A673 (cell line): ENCODE data around the gene TMPRSS2. TPM values are rescaled to one million over a fixed set of nuclear protein-coding genes. Genes with fewer than 3 reads are reported as not detected.
"Not testable (repeated sequence)": the region's sequence is repeated elsewhere in the genome, so short reads cannot be mapped to it uniquely, and the experiment has no call there.

ENCODE experiments used
- BruUV-seq: library from RNA; stranded (reverse); fragments of 400-500 nt; replicated peaks from 2 replicates; lab custom pipeline; 2021; lab: Mats Ljungman, UMichigan
- CTCF ChIA-PET: fragments of 300-600 bp; sonication (Branson Sonifier 250); formaldehyde crosslinking; loops from one replicate; lab custom pipeline; 2022; ENCODE audit warnings: antibody characterized with exemption; lab: Charles Lee
- POLR2A ChIA-PET: fragments of 300-600 bp; sonication (Branson Sonifier 250); formaldehyde crosslinking; loops from one replicate; lab custom pipeline; 2022; ENCODE audit warnings: antibody characterized with exemption; ENCODE audit not compliant: low non-redundant PET; lab: Charles Lee
- DNase-seq: peaks from one replicate; pipeline ENCODE4 v3.0.0-alpha.2; 2015; ENCODE audit warnings: low spot score
- H3K27ac ChIP-seq: fragments of 200-600 bp; sonication (generic); 2 replicates; pipeline ENCODE4 v1.5.1; 2016; ENCODE audit warnings: mixed run types, low read depth, mild to moderate bottlenecking, mixed read lengths, antibody characterized with exemption, low read length; ENCODE audit not compliant: poor library complexity, severe bottlenecking
- H3K27me3 ChIP-seq: fragments of 200-600 bp; sonication (generic); replicated peaks from 2 replicates; pipeline ENCODE4 v1.6.1; 2017; ENCODE audit warnings: mixed run types, low read depth, mild to moderate bottlenecking, mixed read lengths, antibody characterized with exemption, low read length; ENCODE audit not compliant: insufficient read depth, poor library complexity
- H3K36me3 ChIP-seq: fragments of 200-600 bp; sonication (generic); 2 replicates; pipeline ENCODE4 v1.6.1; 2016; ENCODE audit warnings: mixed run types, mild to moderate bottlenecking, mixed read lengths, antibody characterized with exemption, low read length; ENCODE audit not compliant: insufficient read depth, poor library complexity, severe bottlenecking
- H3K4me1 ChIP-seq: fragments of 200-600 bp; sonication (generic); 2 replicates; pipeline ENCODE4 v1.6.1; 2017; ENCODE audit warnings: mixed run types, mild to moderate bottlenecking, mixed read lengths, antibody characterized with exemption, low read length; ENCODE audit not compliant: insufficient read depth, poor library complexity, severe bottlenecking
- H3K4me3 ChIP-seq: fragments of 200-600 bp; sonication (generic); 2 replicates; pipeline ENCODE4 v1.5.1; 2016; ENCODE audit warnings: low read depth, mixed run types, mild to moderate bottlenecking, mixed read lengths, low read length; ENCODE audit not compliant: poor library complexity, severe bottlenecking
- H3K9me3 ChIP-seq: fragments of 200-600 bp; sonication (generic); 2 replicates; pipeline ENCODE4 v1.6.1; 2016; ENCODE audit warnings: mixed run types, low read depth, mild to moderate bottlenecking, mixed read lengths, antibody characterized with exemption, low read length; ENCODE audit not compliant: poor library complexity, severe bottlenecking
- CTCF ChIP-seq: fragments of 300-800, 200-600 bp; sonication (generic); conservative IDR thresholded peaks from 2 replicates; pipeline ENCODE4 v1.5.1; 2017; ENCODE audit warnings: low read depth, mild to moderate bottlenecking, antibody characterized with exemption, low read length, moderate library complexity, mixed read lengths
- EZH2 ChIP-seq: fragments of 200-600 bp; sonication (generic); IDR thresholded peaks from 2 replicates; pipeline ENCODE4 v1.6.1; 2017; ENCODE audit warnings: borderline replicate concordance, low read depth, mild to moderate bottlenecking, mixed read lengths, antibody characterized with exemption, low read length; ENCODE audit not compliant: poor library complexity, severe bottlenecking
- intact Hi-C: fragments of 100-400 bp; cut with micrococcal nuclease; formaldehyde crosslinking; loops from one replicate; pipeline ENCODE4 v1.10.0; 2022; ENCODE audit not compliant: unreplicated experiment
- total RNA-seq: library from RNA; stranded (reverse); gene quantifications from 2 replicates; pipeline ENCODE4 v1.2.3, GENCODE V29; 2021

TMPRSS2 gene
- total RNA-seq, 1 experiment from 2014 or later = not detected

GRCh38 chr21:41422546-41423304 lies 85.2 kb downstream of the TMPRSS2 start:
- ChIA-PET POLR2A (no interaction called here), CTCF (no interaction called here)
- Histone ChIP-seq H3K9me3 (no peaks in the 10 kb centered on the region), H3K4me3 (no peak overlapping the region), H3K4me1 (no peaks in the 10 kb centered on the region), H3K27me3 (peaks cover 15% of the 10 kb centered on the region), H3K27ac (no peak overlapping the region), H3K36me3 (no peaks in the 10 kb centered on the region)
- no peak for TF ChIP-seq EZH2
- no peak for TF ChIP-seq CTCF
- no TSS peak for BruUV-seq
- intact Hi-C loops = no loop called here
- DNase-seq = no peak

GRCh38 chr21:41420998-41421397 lies 87.0 kb downstream of the TMPRSS2 start:
- BruUV-seq, H3K27me3 ChIP-seq, CTCF ChIA-PET, H3K9me3 ChIP-seq, H3K27ac ChIP-seq, POLR2A ChIA-PET, intact Hi-C loops, H3K4me1 ChIP-seq, H3K36me3 ChIP-seq, DNase-seq: not testable (repeated sequence)
- peak overlapping the region; percentile 63 for H3K4me3 ChIP-seq

GRCh38 chr21:41419921-41420862 lies 87.8 kb downstream of the TMPRSS2 start:
- no peaks in the 10 kb centered on the region for H3K9me3 ChIP-seq
- H3K27ac ChIP-seq = no peak overlapping the region
- intact Hi-C loops = no loop called here
- H3K27me3 ChIP-seq = no peaks in the 10 kb centered on the region
- peak; percentile 75 for DNase-seq
- POLR2A ChIA-PET = no interaction called here
- H3K36me3 ChIP-seq = no peaks in the 10 kb centered on the region
- BruUV-seq = no TSS peak
- H3K4me3 ChIP-seq = peak overlapping the region; percentile 63
- no peaks in the 10 kb centered on the region for H3K4me1 ChIP-seq
- TF ChIP-seq CTCF = no peak
- no peak for TF ChIP-seq EZH2
- CTCF ChIA-PET = no interaction called here
